A549 (cell line): ENCODE data around the gene NUMA1. TPM values are rescaled to one million over a fixed set of nuclear protein-coding genes. Genes with fewer than 3 reads are reported as not detected.
A peak's percentile ranks its signal among the peaks of the same experiment; 100 is the strongest.

Experiments used
- ATAC-seq, 2 experiments: fragments of 200-7000 bp in 1 of 2; fragments of >200 bp in 1 of 2; cut with Nextera tagmentation in 1 of 2; cut with Tn5 transposase in 1 of 2; 3 replicates each; pipeline versions ENCODE4 v1.8.0 to v1.9.1; 2018 to 2020; ENCODE audit warnings: mild to moderate bottlenecking in 1 of 2, moderate library complexity in 1 of 2
- CTCF ChIA-PET: fragments of 300-600 bp; sonication (Branson Sonifier 250); formaldehyde crosslinking; extraction: SDS; loops from one replicate; lab custom pipeline; 2021; ENCODE audit warnings: antibody characterized with exemption, inconsistent platforms; lab: Yijun Ruan, JAX
- POLR2A ChIA-PET: fragments of 350-600 bp; formaldehyde crosslinking; extraction: SDS; loops from one replicate; lab custom pipeline; 2021; ENCODE audit warnings: antibody characterized with exemption, inconsistent platforms; lab: Yijun Ruan, JAX
- DNase-seq, 2 experiments: peaks; one replicate each; pipeline versions ENCODE4 v3.0.0 to v3.0.0-alpha.2; 2011 to 2016; ENCODE audit warnings: low read depth in 1 of 2, low spot score in 1 of 2
- FAIRE-seq: peaks from 2 replicates; lab custom pipeline; 2011; peaks lifted over from hg19 to GRCh38; lab: Jason Lieb, UNC
- H3K27ac ChIP-seq, 2 experiments: fragments of >200 bp; sonication (Bioruptor Twin); formaldehyde crosslinking; 3 replicates each; pipeline ENCODE4 v1.5.1; 2016 to 2017
- H3K4me1 ChIP-seq: fragments of >200 bp; sonication (Bioruptor Twin); formaldehyde crosslinking; 3 replicates; pipeline ENCODE4 v1.6.1; 2016
- H3K4me2 ChIP-seq: fragments of >200 bp; sonication (Bioruptor Twin); formaldehyde crosslinking; 3 replicates; pipeline ENCODE4 v1.6.1; 2016
- H3K4me3 ChIP-seq: fragments of >200 bp; sonication (Bioruptor Twin); formaldehyde crosslinking; 3 replicates; pipeline ENCODE4 v1.5.1; 2016
- H3K9me3 ChIP-seq: fragments of >200 bp; sonication (Bioruptor Twin); formaldehyde crosslinking; 3 replicates; pipeline ENCODE4 v1.6.1; 2016
- CBX2 ChIP-seq: fragments of 200-600 bp; sonication (generic); IDR thresholded peaks from 2 replicates; pipeline ENCODE4 v1.6.1; 2016; ENCODE audit warnings: low read depth, mild to moderate bottlenecking, borderline replicate concordance
- CEBPB ChIP-seq, 2 experiments: fragments of >200 bp in 1 of 2; sonication (Bioruptor Twin) in 1 of 2; formaldehyde crosslinking in 1 of 2; IDR thresholded peaks; 2 replicates each; pipeline ENCODE4 v1.6.1; 2012 to 2016
- EHF ChIP-seq: fragments of 250-450 bp; sonication (Bioruptor Pico); IDR thresholded peaks from 2 replicates; pipeline ENCODE4 v1.5.0; 2020; ENCODE audit warnings: mild to moderate bottlenecking
- EHMT2 ChIP-seq: fragments of 200-600 bp; sonication (generic); IDR thresholded peaks from 2 replicates; pipeline ENCODE4 v1.6.1; 2016; ENCODE audit warnings: antibody characterized with exemption, low read depth, mild to moderate bottlenecking, moderate library complexity
- JUN ChIP-seq, 2 experiments: fragments of >200 bp; sonication (Bioruptor Twin); formaldehyde crosslinking; IDR thresholded peaks; 2 replicates in 1 of 2; 3 replicates in 1 of 2; pipeline ENCODE4 v1.6.1; 2016 to 2017
- JUNB ChIP-seq: fragments of >200 bp; sonication (Bioruptor Twin); formaldehyde crosslinking; IDR thresholded peaks from 2 replicates; pipeline ENCODE4 v1.6.1; 2016
- KDM1A ChIP-seq: fragments of 200-600 bp; sonication (generic); IDR thresholded peaks from 2 replicates; pipeline ENCODE4 v1.6.1; 2016; ENCODE audit warnings: low read depth, mild to moderate bottlenecking
- KDM5A ChIP-seq: fragments of 200-600 bp; sonication (generic); IDR thresholded peaks from 2 replicates; pipeline ENCODE4 v1.6.1; 2016; ENCODE audit warnings: antibody characterized with exemption, mild to moderate bottlenecking
- MAFK ChIP-seq: fragments of 450-650 bp; IDR thresholded peaks from 2 replicates; pipeline ENCODE4 v1.6.1; 2014; ENCODE audit not compliant: partially characterized antibody
- MAX ChIP-seq: IDR thresholded peaks from 2 replicates; pipeline ENCODE4 v1.6.1; 2012
- MYC ChIP-seq: IDR thresholded peaks from 2 replicates; pipeline ENCODE4 v1.6.1; 2012; ENCODE audit warnings: mild to moderate bottlenecking, inconsistent platforms, low read length, improper control_type of control experiment, borderline replicate concordance
- NFE2L2 ChIP-seq: fragments of 150-350 bp; conservative IDR thresholded peaks from 2 replicates; pipeline ENCODE4 v1.6.1; 2014; ENCODE audit warnings: low read length
- POLR2AphosphoS2 ChIP-seq: conservative IDR thresholded peaks from 2 replicates; pipeline ENCODE4 v1.6.1; 2012; ENCODE audit warnings: low read length, improper control_type of control experiment, inconsistent platforms
- RAD21 ChIP-seq, 2 experiments: fragments of >200 bp in 1 of 2; sonication (Bioruptor Twin) in 1 of 2; formaldehyde crosslinking in 1 of 2; IDR thresholded peaks in 1 of 2; conservative IDR thresholded peaks in 1 of 2; 2 replicates in 1 of 2; 3 replicates in 1 of 2; pipeline ENCODE4 v1.6.1; 2012 to 2018; ENCODE audit warnings: inconsistent platforms in 1 of 2
- RFX5 ChIP-seq: fragments of 450-650 bp; IDR thresholded peaks from 2 replicates; pipeline ENCODE4 v1.7.1; 2014; ENCODE audit warnings: antibody characterized with exemption, mild to moderate bottlenecking, moderate library complexity
- RNF2 ChIP-seq: fragments of 200-600 bp; sonication (generic); IDR thresholded peaks from 2 replicates; pipeline ENCODE4 v1.6.1; 2016; ENCODE audit warnings: low read depth, mild to moderate bottlenecking, antibody characterized with exemption, moderate library complexity, borderline replicate concordance
- SMC3 ChIP-seq: fragments of >200 bp; sonication (Bioruptor Twin); formaldehyde crosslinking; IDR thresholded peaks from 3 replicates; pipeline ENCODE4 v1.6.1; 2018; ENCODE audit warnings: inconsistent platforms
- SREBF2 ChIP-seq: fragments of 450-650 bp; IDR thresholded peaks from 2 replicates; pipeline ENCODE4 v1.6.1; 2014; ENCODE audit warnings: mild to moderate bottlenecking, moderate library complexity
- TFCP2L1 ChIP-seq: fragments of 250-450 bp; sonication (Bioruptor Pico); IDR thresholded peaks from 2 replicates; pipeline ENCODE4 v1.5.0; 2021; ENCODE audit warnings: mild to moderate bottlenecking
- WGBS: methylation state at CpG from one replicate; pipeline ENCODE4 v1.1.6; 2017; ENCODE audit errors: missing lambda C conversion rate; 5-methylcytosine and 5-hydroxymethylcytosine counted together
- polyA plus RNA-seq, 4 experiments: library from polyadenylated mRNA; depleted of rRNA in 3 of 4; stranded (reverse); fragments of >200 nt; fragmentation: RNase III in 1 of 4; extraction: RNeasy Plus Mini Kit Qiagen cat#74134 plus additional on column Dnase treatment in 1 of 4; gene quantifications; 2 replicates in 3 of 4; 3 replicates in 1 of 4; pipeline ENCODE4 v1.2.3, GENCODE V29; 2011 to 2017
- TF ChIP-seq, protein P1 (sequence below): fragments of 250-450 bp; sonication (Bioruptor Pico); IDR thresholded peaks from 2 replicates; pipeline ENCODE4 v1.5.0; 2020; ENCODE audit warnings: low read depth, mild to moderate bottlenecking, moderate library complexity
- TF ChIP-seq, protein P2 (sequence below): fragments of >200 bp; sonication (Bioruptor Twin); formaldehyde crosslinking; IDR thresholded peaks from 3 replicates; pipeline ENCODE4 v1.6.1; 2016
- TF ChIP-seq, protein P3 (sequence below): fragments of >200 bp; sonication (Bioruptor Twin); formaldehyde crosslinking; IDR thresholded peaks from 3 replicates; pipeline ENCODE4 v1.5.1; 2016
- TF ChIP-seq, protein P4 (sequence below): fragments of 150-350 bp; IDR thresholded peaks from 2 replicates; pipeline ENCODE4 v1.6.1; 2014; ENCODE audit warnings: low read depth, mild to moderate bottlenecking, low read length

Gene NUMA1
- polyA plus RNA-seq, 2 of the 4 experiments (the other 2 are of a cell fraction), result 51.5 to 65.8 TPM

GRCh38 chr11:72018171-72018570 is 62.2 kb downstream of the NUMA1 start:
- Histone ChIP-seq H3K9me3 (no peaks in the 10 kb centered on the region), H3K27ac (no peak overlapping the region), H3K4me2 (no peak overlapping the region), H3K4me3 (no peak overlapping the region), H3K4me1 (peaks cover 14% of the 10 kb centered on the region)
- ChIA-PET POLR2A (no interaction called here), CTCF (interaction anchor here (0.6 to 15.5 kb wide), 8 partner anchors 9 to 396 kb away, joined by 3 to 354 read pairs (median 4); partner anchors contain the start of gene LAMTOR1)
- ATAC-seq, result no peak
- DNase-seq, result no peak
- 92% methylated on average over 9 of the region's 9 CpGs for WGBS
- TF ChIP-seq KDM1A (no peak), CBX2 (no peak), EHF (CRISPR knock-in tag) (no peak), KDM5A (no peak)
- TF ChIP-seq, protein P1, sequence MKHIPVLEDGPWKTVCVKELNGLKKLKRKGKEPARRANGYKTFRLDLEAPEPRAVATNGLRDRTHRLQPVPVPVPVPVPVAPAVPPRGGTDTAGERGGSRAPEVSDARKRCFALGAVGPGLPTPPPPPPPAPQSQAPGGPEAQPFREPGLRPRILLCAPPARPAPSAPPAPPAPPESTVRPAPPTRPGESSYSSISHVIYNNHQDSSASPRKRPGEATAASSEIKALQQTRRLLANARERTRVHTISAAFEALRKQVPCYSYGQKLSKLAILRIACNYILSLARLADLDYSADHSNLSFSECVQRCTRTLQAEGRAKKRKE (CRISPR knock-in tag), result no peak
- TF ChIP-seq, protein P2, sequence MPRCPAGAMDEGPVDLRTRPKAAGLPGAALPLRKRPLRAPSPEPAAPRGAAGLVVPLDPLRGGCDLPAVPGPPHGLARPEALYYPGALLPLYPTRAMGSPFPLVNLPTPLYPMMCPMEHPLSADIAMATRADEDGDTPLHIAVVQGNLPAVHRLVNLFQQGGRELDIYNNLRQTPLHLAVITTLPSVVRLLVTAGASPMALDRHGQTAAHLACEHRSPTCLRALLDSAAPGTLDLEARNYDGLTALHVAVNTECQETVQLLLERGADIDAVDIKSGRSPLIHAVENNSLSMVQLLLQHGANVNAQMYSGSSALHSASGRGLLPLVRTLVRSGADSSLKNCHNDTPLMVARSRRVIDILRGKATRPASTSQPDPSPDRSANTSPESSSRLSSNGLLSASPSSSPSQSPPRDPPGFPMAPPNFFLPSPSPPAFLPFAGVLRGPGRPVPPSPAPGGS, result no peak
- no peak for FAIRE-seq

- Histone ChIP-seq H3K4me1 (peaks cover 30% of the 10 kb centered on the region), H3K27ac (peak overlapping the region in 1 of 2 experiments; percentile 15; a peak in 1 of 6 replicates), H3K4me2 (no peak overlapping the region), H3K4me3 (no peak overlapping the region), H3K9me3 (no peaks in the 10 kb centered on the region)
- DNase-seq (peak in 1 of 2 experiments; percentile 49), FAIRE-seq (no peak), ATAC-seq (peak; percentile 48 to 64; a peak in 4 of 6 replicates)
- 93% methylated on average over 9 of the region's 10 CpGs for WGBS
- TF ChIP-seq SMC3 (peak; percentile 59), RAD21 (conservative IDR thresholded peaks at IDR 0.05 in 1 of 2, IDR thresholded peaks at IDR 0.05 in 1 of 2) (peak; percentile 32 to 54; a peak in 4 of 5 replicates), RFX5 (no peak)
- TF ChIP-seq, protein P3, sequence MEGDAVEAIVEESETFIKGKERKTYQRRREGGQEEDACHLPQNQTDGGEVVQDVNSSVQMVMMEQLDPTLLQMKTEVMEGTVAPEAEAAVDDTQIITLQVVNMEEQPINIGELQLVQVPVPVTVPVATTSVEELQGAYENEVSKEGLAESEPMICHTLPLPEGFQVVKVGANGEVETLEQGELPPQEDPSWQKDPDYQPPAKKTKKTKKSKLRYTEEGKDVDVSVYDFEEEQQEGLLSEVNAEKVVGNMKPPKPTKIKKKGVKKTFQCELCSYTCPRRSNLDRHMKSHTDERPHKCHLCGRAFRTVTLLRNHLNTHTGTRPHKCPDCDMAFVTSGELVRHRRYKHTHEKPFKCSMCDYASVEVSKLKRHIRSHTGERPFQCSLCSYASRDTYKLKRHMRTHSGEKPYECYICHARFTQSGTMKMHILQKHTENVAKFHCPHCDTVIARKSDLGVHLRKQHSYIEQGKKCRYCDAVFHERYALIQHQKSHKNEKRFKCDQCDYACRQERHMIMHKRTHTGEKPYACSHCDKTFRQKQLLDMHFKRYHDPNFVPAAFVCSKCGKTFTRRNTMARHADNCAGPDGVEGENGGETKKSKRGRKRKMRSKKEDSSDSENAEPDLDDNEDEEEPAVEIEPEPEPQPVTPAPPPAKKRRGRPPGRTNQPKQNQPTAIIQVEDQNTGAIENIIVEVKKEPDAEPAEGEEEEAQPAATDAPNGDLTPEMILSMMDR, result peak; percentile 42; the same call in 2 of the 3 replicates
- ChIA-PET CTCF (interaction anchor here (0.8 to 15.5 kb wide), 26 partner anchors 9 to 416 kb away, joined by 3 to 354 read pairs (median 6); partner anchors contain the start of genes IL18BP, LAMTOR1, RNF121 and XNDC1N), POLR2A (interaction anchor here (0.9 kb wide), 1 partner anchor 25 kb away, joined by 3 read pairs; no protein-coding TSS in a partner anchor)
Observed at GRCh38 chr11:72015511-72016061, 64.8 kb downstream of the NUMA1 start.

GRCh38 chr11:72014761-72015320 is 65.5 kb downstream of the NUMA1 start:
- POLR2A ChIA-PET, result interaction anchor here (0.9 kb wide), 1 partner anchor 26 kb away, joined by 3 read pairs; no protein-coding TSS in a partner anchor
- H3K4me2 ChIP-seq, result no peak overlapping the region
- no peak for TF ChIP-seq JUN (IDR thresholded peaks at IDR 0.05)
- no peak for TF ChIP-seq MAFK
- TF ChIP-seq JUNB, result no peak
- no peak for TF ChIP-seq MAX
- TF ChIP-seq TFCP2L1, result no peak
- no peak for TF ChIP-seq RNF2
- TF ChIP-seq, protein P3, result no peak
- no peak for TF ChIP-seq SMC3
- TF ChIP-seq EHMT2, result no peak
- TF ChIP-seq, protein P4, sequence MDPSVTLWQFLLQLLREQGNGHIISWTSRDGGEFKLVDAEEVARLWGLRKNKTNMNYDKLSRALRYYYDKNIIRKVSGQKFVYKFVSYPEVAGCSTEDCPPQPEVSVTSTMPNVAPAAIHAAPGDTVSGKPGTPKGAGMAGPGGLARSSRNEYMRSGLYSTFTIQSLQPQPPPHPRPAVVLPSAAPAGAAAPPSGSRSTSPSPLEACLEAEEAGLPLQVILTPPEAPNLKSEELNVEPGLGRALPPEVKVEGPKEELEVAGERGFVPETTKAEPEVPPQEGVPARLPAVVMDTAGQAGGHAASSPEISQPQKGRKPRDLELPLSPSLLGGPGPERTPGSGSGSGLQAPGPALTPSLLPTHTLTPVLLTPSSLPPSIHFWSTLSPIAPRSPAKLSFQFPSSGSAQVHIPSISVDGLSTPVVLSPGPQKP, result no peak
- TF ChIP-seq MYC, result no peak
- no peak for TF ChIP-seq SREBF2
- no peak for TF ChIP-seq KDM1A
- TF ChIP-seq NFE2L2, result no peak
- no peak for TF ChIP-seq CEBPB (IDR thresholded peaks at IDR 0.05)
- TF ChIP-seq POLR2AphosphoS2, result no peak

More at GRCh38 chr11:72014761-72015320, 65.5 kb downstream of the NUMA1 start:
- no peak for FAIRE-seq
- no peak for ATAC-seq
- no peak for DNase-seq
- 0 out of 6 replicates have a peak overlapping the region, but pooled peaks of 1 of the 2 experiments have one; percentile 15 for H3K27ac ChIP-seq
- no peaks in the 10 kb centered on the region for H3K9me3 ChIP-seq
- H3K4me3 ChIP-seq, result no peak overlapping the region
- WGBS, result 96% methylated on average over 16 of the region's 16 CpGs
- peaks cover 30% of the 10 kb centered on the region for H3K4me1 ChIP-seq
- CTCF ChIA-PET, result interaction anchor here (1.0 to 15.5 kb wide), 21 partner anchors 8 to 416 kb away, joined by 3 to 354 read pairs (median 5); partner anchors contain the start of genes IL18BP, LAMTOR1, RNF121 and XNDC1N
